Measurements from ENCODE around the gene ALPK3. TPM values are rescaled to one million over a fixed set of nuclear protein-coding genes. Genes with fewer than 3 reads are reported as not detected.

Gene ALPK3
- total and polyA plus RNA-seq, 2 experiments from 2014 or later = 3.7 to 29.7 TPM

DNA sequence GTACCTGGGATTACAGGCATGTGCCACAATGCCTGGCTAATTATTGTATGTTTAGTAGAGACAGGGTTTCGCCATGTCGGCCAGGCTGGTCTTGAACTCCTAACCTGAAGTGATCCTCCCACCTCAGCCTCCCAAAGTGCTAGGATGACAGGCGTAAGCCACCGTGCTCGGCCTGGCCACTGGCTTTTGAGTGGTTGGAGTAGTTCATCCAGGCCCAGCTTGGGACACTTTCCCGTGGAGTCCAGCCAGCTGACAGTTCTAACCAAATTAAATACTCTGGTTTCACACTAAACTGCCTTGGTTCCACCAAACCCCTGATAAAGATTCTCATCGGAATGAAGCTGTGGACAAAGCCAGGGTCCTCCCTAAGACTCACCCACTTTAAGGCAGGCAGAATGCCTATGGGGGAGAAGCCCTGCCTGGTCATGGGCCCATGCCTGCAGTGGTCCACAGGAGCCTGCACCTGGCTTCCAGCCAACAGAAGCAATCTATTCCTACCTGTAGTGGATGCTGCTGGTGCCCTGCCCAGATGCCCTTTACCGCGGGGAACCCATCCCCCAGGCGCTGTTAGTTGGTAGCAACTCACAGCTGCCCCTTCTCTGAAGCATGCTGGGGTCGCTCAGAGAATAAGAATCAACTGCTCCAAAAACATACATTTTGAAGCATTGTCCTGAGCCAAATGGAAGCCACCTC lies 62.1 kb downstream of the ALPK3 start (continued):
- TF ChIP-seq, protein P1, sequence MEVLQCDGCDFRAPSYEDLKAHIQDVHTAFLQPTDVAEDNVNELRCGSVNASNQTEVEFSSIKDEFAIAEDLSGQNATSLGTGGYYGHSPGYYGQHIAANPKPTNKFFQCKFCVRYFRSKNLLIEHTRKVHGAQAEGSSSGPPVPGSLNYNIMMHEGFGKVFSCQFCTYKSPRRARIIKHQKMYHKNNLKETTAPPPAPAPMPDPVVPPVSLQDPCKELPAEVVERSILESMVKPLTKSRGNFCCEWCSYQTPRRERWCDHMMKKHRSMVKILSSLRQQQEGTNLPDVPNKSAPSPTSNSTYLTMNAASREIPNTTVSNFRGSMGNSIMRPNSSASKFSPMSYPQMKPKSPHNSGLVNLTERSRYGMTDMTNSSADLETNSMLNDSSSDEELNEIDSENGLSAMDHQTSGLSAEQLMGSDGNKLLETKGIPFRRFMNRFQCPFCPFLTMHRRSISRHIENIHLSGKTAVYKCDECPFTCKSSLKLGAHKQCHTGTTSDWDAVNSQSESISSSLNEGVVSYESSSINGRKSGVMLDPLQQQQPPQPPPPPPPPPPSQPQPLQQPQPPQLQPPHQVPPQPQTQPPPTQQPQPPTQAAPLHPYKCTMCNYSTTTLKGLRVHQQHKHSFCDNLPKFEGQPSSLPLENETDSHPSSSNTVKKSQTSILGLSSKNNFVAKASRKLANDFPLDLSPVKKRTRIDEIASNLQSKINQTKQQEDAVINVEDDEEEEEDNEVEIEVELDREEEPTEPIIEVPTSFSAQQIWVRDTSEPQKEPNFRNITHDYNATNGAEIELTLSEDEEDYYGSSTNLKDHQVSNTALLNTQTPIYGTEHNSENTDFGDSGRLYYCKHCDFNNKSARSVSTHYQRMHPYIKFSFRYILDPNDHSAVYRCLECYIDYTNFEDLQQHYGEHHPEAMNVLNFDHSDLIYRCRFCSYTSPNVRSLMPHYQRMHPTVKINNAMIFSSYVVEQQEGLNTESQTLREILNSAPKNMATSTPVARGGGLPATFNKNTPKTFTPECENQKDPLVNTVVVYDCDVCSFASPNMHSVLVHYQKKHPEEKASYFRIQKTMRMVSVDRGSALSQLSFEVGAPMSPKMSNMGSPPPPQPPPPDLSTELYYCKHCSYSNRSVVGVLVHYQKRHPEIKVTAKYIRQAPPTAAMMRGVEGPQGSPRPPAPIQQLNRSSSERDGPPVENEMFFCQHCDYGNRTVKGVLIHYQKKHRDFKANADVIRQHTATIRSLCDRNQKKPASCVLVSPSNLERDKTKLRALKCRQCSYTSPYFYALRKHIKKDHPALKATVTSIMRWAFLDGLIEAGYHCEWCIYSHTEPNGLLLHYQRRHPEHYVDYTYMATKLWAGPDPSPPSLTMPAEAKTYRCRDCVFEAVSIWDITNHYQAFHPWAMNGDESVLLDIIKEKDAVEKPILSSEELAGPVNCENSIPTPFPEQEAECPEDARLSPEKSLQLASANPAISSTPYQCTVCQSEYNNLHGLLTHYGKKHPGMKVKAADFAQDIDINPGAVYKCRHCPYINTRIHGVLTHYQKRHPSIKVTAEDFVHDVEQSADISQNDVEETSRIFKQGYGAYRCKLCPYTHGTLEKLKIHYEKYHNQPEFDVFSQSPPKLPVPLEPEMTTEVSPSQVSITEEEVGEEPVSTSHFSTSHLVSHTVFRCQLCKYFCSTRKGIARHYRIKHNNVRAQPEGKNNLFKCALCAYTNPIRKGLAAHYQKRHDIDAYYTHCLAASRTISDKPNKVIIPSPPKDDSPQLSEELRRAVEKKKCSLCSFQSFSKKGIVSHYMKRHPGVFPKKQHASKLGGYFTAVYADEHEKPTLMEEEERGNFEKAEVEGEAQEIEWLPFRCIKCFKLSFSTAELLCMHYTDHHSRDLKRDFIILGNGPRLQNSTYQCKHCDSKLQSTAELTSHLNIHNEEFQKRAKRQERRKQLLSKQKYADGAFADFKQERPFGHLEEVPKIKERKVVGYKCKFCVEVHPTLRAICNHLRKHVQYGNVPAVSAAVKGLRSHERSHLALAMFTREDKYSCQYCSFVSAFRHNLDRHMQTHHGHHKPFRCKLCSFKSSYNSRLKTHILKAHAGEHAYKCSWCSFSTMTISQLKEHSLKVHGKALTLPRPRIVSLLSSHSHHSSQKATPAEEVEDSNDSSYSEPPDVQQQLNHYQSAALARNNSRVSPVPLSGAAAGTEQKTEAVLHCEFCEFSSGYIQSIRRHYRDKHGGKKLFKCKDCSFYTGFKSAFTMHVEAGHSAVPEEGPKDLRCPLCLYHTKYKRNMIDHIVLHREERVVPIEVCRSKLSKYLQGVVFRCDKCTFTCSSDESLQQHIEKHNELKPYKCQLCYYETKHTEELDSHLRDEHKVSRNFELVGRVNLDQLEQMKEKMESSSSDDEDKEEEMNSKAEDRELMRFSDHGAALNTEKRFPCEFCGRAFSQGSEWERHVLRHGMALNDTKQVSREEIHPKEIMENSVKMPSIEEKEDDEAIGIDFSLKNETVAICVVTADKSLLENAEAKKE (CRISPR knock-in tag; IDR thresholded peaks at IDR 0.05) = no peak
- TF ChIP-seq EZH2phosphoT487 (IDR thresholded peaks at IDR 0.05; ENCODE audit: unreplicated experiment) (no peak), POLR2AphosphoS5 (IDR thresholded peaks at IDR 0.05; ENCODE audit: low read depth) (no peak), REST (IDR thresholded peaks at IDR 0.05; ENCODE audit: unreplicated experiment) (no peak)

DNA sequence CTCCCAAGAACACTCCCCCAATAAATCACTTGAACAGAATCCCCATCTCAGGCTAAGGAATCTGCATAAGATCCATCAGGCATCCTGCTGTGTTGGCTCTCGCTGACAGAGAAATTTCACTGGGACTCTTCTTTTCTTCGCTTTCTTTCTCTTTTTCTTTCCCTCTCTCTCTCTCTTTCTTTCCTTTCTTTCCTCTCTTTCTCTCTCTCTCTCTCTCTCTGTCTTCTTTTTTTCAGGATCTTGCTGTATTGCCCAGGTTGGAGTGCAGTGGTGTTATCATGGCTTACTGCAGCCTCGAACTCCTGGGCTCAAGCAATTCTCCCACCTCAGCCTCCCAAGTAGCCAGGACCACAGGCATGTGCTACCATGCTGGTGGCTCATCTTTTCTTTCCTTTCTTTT lies 62.9 kb downstream of the ALPK3 start:
- Mint-ChIP-seq H3K4me3 (no peak overlapping the region), H3K9me3 (no peaks in the 10 kb centered on the region), H3K27me3 (ENCODE audit: insufficient read depth, low read depth, poor library complexity) (peaks cover 6% of the 10 kb centered on the region), H3K36me3 (ENCODE audit: low read depth) (no peaks in the 10 kb centered on the region), H3K27ac (no peak overlapping the region), H3K4me1 (peaks cover 14% of the 10 kb centered on the region)
- Histone ChIP-seq H3K4me2 (no peak overlapping the region), H3K79me2 (replicated peaks; ENCODE audit: insufficient read depth) (no peaks in the 10 kb centered on the region), H4K20me1 (replicated peaks; ENCODE audit: insufficient read depth) (no peaks in the 10 kb centered on the region), H3K9me2 (ENCODE audit: insufficient read depth) (no peaks in the 10 kb centered on the region), H3K27me3 (ENCODE audit: insufficient read depth) (no peaks in the 10 kb centered on the region), H3K27ac (ENCODE audit: low read depth) (no peak overlapping the region), H3K4me3 (no peak overlapping the region), H2AFZ (no peak overlapping the region), H3K36me3 (ENCODE audit: insufficient read depth) (no peaks in the 10 kb centered on the region), H3K4me1 (ENCODE audit: insufficient read depth) (no peaks in the 10 kb centered on the region; the same call in none of the 2 replicates), H3F3A (replicated peaks; ENCODE audit: low read depth) (peaks cover 5% of the 10 kb centered on the region; the same call in 1 of the 2 replicates)
- peak; percentile 35 for DNase-seq (ENCODE audit: low spot score)
- ATAC-seq = no peak
- TF ChIP-seq ZNF331 (CRISPR knock-in tag; IDR thresholded peaks at IDR 0.05; ENCODE audit: low read depth) = no peak
- no peak for TF ChIP-seq JUNB (IDR thresholded peaks at IDR 0.05; ENCODE audit: unreplicated experiment)
- no peak for TF ChIP-seq POLR2AphosphoS5 (IDR thresholded peaks at IDR 0.05; ENCODE audit: low read depth)
- TF ChIP-seq REST (IDR thresholded peaks at IDR 0.05; ENCODE audit: unreplicated experiment) = no peak
- TF ChIP-seq EZH2phosphoT487 (IDR thresholded peaks at IDR 0.05; ENCODE audit: unreplicated experiment) = no peak
- TF ChIP-seq CREB1 (CRISPR knock-in tag; IDR thresholded peaks at IDR 0.05; ENCODE audit: low read depth) = no peak
- TF ChIP-seq ZNF114 (CRISPR knock-in tag; IDR thresholded peaks at IDR 0.05) = no peak
- TF ChIP-seq EZH2 (IDR thresholded peaks at IDR 0.05; ENCODE audit: low read depth, unreplicated experiment) = no peak
- no peak for TF ChIP-seq NANOG (IDR thresholded peaks at IDR 0.05; ENCODE audit: borderline replicate concordance)

Data from GM23338 (cell line).